ENCODE results near the gene MTOR.

GRCh38 chr1:11193376-11193775 is 69.0 kb downstream of the MTOR start:
- TF ChIP-seq ZBTB33 (IDR thresholded peaks at IDR 0.05) (no peak), SREBF2 (IDR thresholded peaks at IDR 0.05; ENCODE audit: low read length) (no peak), CTCF (IDR thresholded peaks at IDR 0.05 in 2 of 3, conservative IDR thresholded peaks at IDR 0.05 in 1 of 3; ENCODE audit: control insufficient read depth in 2 of 3, extremely low read depth in 1 of 3, insufficient read depth in 1 of 3, low read depth in 3 of 3, low read length in 3 of 3) (no peak), WRNIP1 (IDR thresholded peaks at IDR 0.05; ENCODE audit: borderline replicate concordance, low read depth, low read length) (no peak), REST (IDR thresholded peaks at IDR 0.05; ENCODE audit: low read depth, low read length) (no peak), YY1 (IDR thresholded peaks at IDR 0.05; ENCODE audit: low read depth, low read length) (no peak), HDAC6 (IDR thresholded peaks at IDR 0.05; ENCODE audit: unreplicated experiment) (no peak), E4F1 (IDR thresholded peaks at IDR 0.05; ENCODE audit: borderline replicate concordance, partially characterized antibody) (no peak), SRF (IDR thresholded peaks at IDR 0.05; ENCODE audit: low read depth in 2 of 2, low read length in 2 of 2) (no peak)
